GM15510 (cell line): ENCODE data around the gene PDPK1.

ENCODE experiments used
- POLR2A ChIP-seq: IDR thresholded peaks from 3 replicates; pipeline ENCODE4 v1.6.1; 2011; ENCODE audit warnings: borderline replicate concordance; ENCODE audit not compliant: insufficient read length; ENCODE audit errors: extremely low read depth

PDPK1 gene

GRCh38 chr16:2537451-2538379, at the start of gene PDPK1:
TSS of gene PDPK1 (plus strand) at chr16:2538021. CDS start at chr16:2538113, 92 bp downstream.
- TF ChIP-seq POLR2A: peak; percentile 58

GRCh38 chr16:2489581-2489980, 48.2 kb upstream of the PDPK1 start:
- TF ChIP-seq POLR2A: no peak

- TF ChIP-seq POLR2A: no peak
Measured at GRCh38 chr16:2490190-2491105, 47.4 kb upstream of the PDPK1 start.

- no peak for TF ChIP-seq POLR2A
Measured at GRCh38 chr16:2492292-2492691, 45.5 kb upstream of the PDPK1 start.

- no peak for TF ChIP-seq POLR2A
Measured at GRCh38 chr16:2493605-2494004, 44.2 kb upstream of the PDPK1 start.

- no peak for TF ChIP-seq POLR2A
Measured at GRCh38 chr16:2494616-2495015, 43.2 kb upstream of the PDPK1 start.

- TF ChIP-seq POLR2A: no peak
Measured at GRCh38 chr16:2495041-2495440, 42.8 kb upstream of the PDPK1 start.

- TF ChIP-seq POLR2A: no peak
Measured at GRCh38 chr16:2496223-2497115, 41.4 kb upstream of the PDPK1 start.

GRCh38 chr16:2497116-2497630, 40.6 kb upstream of the PDPK1 start:
- no peak for TF ChIP-seq POLR2A

- TF ChIP-seq POLR2A: no peak
Measured at GRCh38 chr16:2497695-2498484, 39.9 kb upstream of the PDPK1 start.

GRCh38 chr16:2498531-2499253, 39.1 kb upstream of the PDPK1 start:
- TF ChIP-seq POLR2A: no peak

- TF ChIP-seq POLR2A: no peak
Measured at GRCh38 chr16:2499454-2499853, 38.4 kb upstream of the PDPK1 start.
